PFSK-1 (cell line): ENCODE measurements around the gene OR51I2.

Source experiments
- FOXP2 ChIP-seq: optimal IDR thresholded peaks from 2 replicates; pipeline ENCODE3; 2011; ENCODE audit warnings: borderline replicate concordance, control low read depth, inconsistent platforms; ENCODE audit not compliant: insufficient read depth; ENCODE audit errors: extremely low read length, extremely low read depth
- POLR2AphosphoS5 ChIP-seq: IDR thresholded peaks from 2 replicates; pipeline ENCODE4 v1.6.1; 2012; ENCODE audit warnings: low read depth, mild to moderate bottlenecking, control low read depth, low read length, moderate library complexity
- SIN3A ChIP-seq: IDR thresholded peaks from 2 replicates; pipeline ENCODE4 v1.6.1; 2012; ENCODE audit warnings: mild to moderate bottlenecking, low read length, moderate library complexity, borderline replicate concordance; ENCODE audit not compliant: insufficient read depth
- TAF1 ChIP-seq: IDR thresholded peaks from 2 replicates; pipeline ENCODE4 v1.6.1; 2012; ENCODE audit warnings: low read length, control low read depth, borderline replicate concordance; ENCODE audit not compliant: insufficient read depth
- TF ChIP-seq, protein P1 (sequence below), 2 experiments: IDR thresholded peaks; 2 replicates each; pipeline versions ENCODE4 v1.6.1 to v1.8.0; 2011 to 2012; ENCODE audit warnings: low read depth in 2 of 2, low read length in 2 of 2, control low read depth in 1 of 2, inconsistent platforms in 1 of 2, mild to moderate bottlenecking in 1 of 2, moderate library complexity in 1 of 2; ENCODE audit not compliant: insufficient read depth in 1 of 2

OR51I2 gene

DNA sequence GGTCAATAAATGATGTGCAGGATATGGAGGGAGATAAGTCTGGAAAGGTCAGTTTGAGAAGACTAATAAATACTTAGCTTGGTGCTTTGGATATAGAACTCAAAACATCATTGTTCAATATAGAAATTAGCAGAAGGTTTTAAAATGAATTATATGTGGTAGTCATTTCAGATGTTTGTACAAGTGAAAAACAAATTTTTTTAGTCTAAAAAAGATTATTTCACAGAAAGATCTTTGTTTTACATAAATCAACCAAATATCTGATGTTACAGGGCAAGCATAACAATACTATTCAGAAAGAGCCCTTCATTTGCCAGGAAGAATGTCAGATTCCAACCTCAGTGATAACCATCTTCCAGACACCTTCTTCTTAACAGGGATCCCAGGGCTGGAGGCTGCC, 39.3 kb downstream of the OR51I2 start, which contains the start of gene OR52D1:
TSS of gene OR52D1 (plus strand) at position 301 of the 400 bp plus-strand sequence. CDS start at position 323, 22 bp downstream.
- TF ChIP-seq POLR2AphosphoS5 = no peak
- TF ChIP-seq TAF1 = no peak
- TF ChIP-seq, protein P1, sequence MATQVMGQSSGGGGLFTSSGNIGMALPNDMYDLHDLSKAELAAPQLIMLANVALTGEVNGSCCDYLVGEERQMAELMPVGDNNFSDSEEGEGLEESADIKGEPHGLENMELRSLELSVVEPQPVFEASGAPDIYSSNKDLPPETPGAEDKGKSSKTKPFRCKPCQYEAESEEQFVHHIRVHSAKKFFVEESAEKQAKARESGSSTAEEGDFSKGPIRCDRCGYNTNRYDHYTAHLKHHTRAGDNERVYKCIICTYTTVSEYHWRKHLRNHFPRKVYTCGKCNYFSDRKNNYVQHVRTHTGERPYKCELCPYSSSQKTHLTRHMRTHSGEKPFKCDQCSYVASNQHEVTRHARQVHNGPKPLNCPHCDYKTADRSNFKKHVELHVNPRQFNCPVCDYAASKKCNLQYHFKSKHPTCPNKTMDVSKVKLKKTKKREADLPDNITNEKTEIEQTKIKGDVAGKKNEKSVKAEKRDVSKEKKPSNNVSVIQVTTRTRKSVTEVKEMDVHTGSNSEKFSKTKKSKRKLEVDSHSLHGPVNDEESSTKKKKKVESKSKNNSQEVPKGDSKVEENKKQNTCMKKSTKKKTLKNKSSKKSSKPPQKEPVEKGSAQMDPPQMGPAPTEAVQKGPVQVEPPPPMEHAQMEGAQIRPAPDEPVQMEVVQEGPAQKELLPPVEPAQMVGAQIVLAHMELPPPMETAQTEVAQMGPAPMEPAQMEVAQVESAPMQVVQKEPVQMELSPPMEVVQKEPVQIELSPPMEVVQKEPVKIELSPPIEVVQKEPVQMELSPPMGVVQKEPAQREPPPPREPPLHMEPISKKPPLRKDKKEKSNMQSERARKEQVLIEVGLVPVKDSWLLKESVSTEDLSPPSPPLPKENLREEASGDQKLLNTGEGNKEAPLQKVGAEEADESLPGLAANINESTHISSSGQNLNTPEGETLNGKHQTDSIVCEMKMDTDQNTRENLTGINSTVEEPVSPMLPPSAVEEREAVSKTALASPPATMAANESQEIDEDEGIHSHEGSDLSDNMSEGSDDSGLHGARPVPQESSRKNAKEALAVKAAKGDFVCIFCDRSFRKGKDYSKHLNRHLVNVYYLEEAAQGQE (IDR thresholded peaks at IDR 0.05; ENCODE audit: insufficient read depth in 1 of 2, low read depth in 2 of 2, low read length in 2 of 2) = no peak
- no peak for TF ChIP-seq FOXP2

DNA sequence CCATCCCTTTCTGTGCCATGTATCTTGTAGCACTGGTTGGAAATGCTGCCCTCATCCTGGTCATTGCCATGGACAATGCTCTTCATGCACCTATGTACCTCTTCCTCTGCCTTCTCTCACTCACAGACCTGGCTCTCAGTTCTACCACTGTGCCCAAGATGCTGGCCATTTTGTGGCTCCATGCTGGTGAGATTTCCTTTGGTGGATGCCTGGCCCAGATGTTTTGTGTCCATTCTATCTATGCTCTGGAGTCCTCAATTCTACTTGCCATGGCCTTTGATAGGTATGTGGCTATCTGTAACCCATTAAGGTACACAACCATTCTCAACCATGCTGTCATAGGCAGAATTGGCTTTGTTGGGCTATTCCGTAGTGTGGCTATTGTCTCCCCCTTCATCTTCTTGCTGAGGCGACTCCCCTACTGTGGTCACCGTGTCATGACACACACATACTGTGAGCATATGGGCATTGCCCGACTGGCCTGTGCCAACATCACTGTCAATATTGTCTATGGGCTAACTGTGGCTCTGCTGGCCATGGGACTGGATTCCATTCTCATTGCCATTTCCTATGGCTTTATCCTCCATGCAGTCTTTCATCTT, 39.8 kb downstream of the OR51I2 start:
- TF ChIP-seq TAF1 = no peak
- TF ChIP-seq SIN3A = no peak
- no peak for TF ChIP-seq FOXP2
- TF ChIP-seq POLR2AphosphoS5 = no peak
- TF ChIP-seq, protein P1 (IDR thresholded peaks at IDR 0.05; ENCODE audit: insufficient read depth in 1 of 2, low read depth in 2 of 2, low read length in 2 of 2) = no peak

DNA sequence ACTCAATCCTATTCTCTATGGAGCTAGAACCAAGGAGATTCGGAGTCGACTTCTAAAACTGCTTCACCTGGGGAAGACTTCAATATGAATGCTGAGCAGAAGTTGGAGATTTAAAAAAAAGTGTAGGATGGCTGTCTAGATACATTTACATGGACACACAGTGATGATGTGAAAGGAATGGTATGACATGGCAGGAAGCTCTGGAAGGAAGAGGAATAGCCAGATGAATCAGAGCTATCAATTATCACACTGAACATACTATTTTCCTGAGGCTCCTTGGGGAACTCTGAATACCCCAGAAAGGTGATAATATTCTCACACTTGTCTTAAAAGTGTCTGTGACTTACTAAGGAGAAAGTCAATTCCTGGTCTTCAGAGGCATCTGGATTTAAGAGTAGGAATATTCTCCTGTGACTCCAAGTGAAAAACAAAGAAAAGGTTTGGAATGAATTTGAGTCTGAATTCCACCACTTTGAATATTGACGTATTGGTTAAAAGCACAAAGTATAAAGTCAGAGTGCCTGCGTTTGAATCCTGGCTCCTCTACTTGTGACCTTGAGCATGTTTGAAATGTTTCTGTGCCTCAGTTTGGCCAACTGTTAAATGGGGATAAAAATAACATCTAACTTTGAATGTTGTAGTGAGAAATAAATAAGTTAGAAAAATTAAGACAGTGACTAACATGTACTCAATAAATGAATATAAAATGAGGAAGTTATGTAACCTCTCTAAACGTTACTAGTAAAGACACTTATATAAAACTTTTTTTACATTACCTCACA, 40.6 kb downstream of the OR51I2 start:
- TF ChIP-seq POLR2AphosphoS5 (no peak), TAF1 (no peak), SIN3A (no peak), FOXP2 (no peak)
- TF ChIP-seq, protein P1 (IDR thresholded peaks at IDR 0.05; ENCODE audit: insufficient read depth in 1 of 2, low read depth in 2 of 2, low read length in 2 of 2) = no peak

DNA sequence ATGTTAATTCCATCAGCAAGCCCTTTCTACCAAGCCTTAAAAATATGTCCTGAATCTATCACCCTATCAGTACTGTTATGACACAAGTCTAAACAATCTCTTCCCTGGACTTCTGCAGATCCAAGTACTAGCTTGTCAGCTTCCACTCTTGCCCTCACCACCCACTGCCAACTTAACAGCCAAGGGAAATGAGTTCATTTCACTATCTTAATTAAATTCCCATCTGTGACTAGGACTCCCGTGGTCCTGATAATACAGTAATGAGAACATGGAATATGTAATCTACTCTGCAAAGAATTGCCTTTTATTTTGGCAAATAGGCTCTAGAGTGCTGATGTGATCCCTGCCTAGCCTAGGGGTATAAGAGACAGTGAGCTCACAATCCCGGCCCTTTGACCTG, 50.5 kb downstream of the OR51I2 start:
- TF ChIP-seq, protein P1 (IDR thresholded peaks at IDR 0.05; ENCODE audit: insufficient read depth in 1 of 2, low read depth in 2 of 2, low read length in 2 of 2) = no peak
- TF ChIP-seq TAF1 (no peak), SIN3A (no peak), FOXP2 (no peak), POLR2AphosphoS5 (no peak)
